HepG2 (cell line): Measurements from ENCODE around the gene MCF2L. TPM values are rescaled to one million over a fixed set of nuclear protein-coding genes. Genes with fewer than 3 reads are reported as not detected.

Experiments used
- ATAC-seq: fragments of 200-7000 bp; cut with Tn5 transposase; 3 replicates; pipeline ENCODE4 v1.9.1; 2020; ENCODE audit warnings: mild to moderate bottlenecking, moderate library complexity
- BruUV-seq: library from RNA; stranded (reverse); fragments of 400-500 nt; replicated peaks from 2 replicates; lab custom pipeline; 2021; lab: Mats Ljungman, UMichigan
- CTCF ChIA-PET: fragments of 300-600 bp; formaldehyde crosslinking; extraction: SDS; loops from one replicate; lab custom pipeline; 2021; ENCODE audit warnings: low total read pairs, inconsistent platforms, low intra/inter-chr PET ratio; lab: Yijun Ruan, JAX
- POLR2A ChIA-PET: fragments of 350-600 bp; sonication (Branson Sonifier 250); formaldehyde crosslinking; loops from one replicate; lab custom pipeline; 2020; ENCODE audit warnings: antibody characterized with exemption, inconsistent platforms; lab: Yijun Ruan, JAX
- DNase-seq: peaks from one replicate; pipeline ENCODE4 v3.0.0-alpha.2; 2015; ENCODE audit warnings: low spot score
- FAIRE-seq: peaks from 3 replicates; lab custom pipeline; 2011; peaks lifted over from hg19 to GRCh38; lab: Jason Lieb, UNC
- H2AFZ ChIP-seq: one replicate; pipeline ENCODE4 v1.6.1; 2011; ENCODE audit warnings: low read length, inconsistent platforms
- H3K27ac ChIP-seq: fragments of 300-600 bp; 3 replicates; pipeline ENCODE4 v1.8.0; 2011; ENCODE audit warnings: mixed run types, mild to moderate bottlenecking, mixed read lengths, low read length, inconsistent platforms; ENCODE audit not compliant: insufficient read depth; ENCODE audit errors: extremely low read length
- H3K27me3 ChIP-seq, 2 experiments: fragments of 200-600 bp in 1 of 2; 2 replicates in 1 of 2; 3 replicates in 1 of 2; pipeline versions ENCODE4 v1.6.0 to v1.8.0; 2011; ENCODE audit warnings: low read length in 2 of 2, mild to moderate bottlenecking in 2 of 2, moderate library complexity in 2 of 2, inconsistent platforms in 1 of 2; ENCODE audit not compliant: insufficient read depth in 2 of 2, control insufficient read depth in 1 of 2
- H3K36me3 ChIP-seq, 2 experiments: fragments of 200-600 bp in 1 of 2; replicated peaks in 1 of 2; 2 replicates in 1 of 2; 3 replicates in 1 of 2; pipeline versions ENCODE4 v1.5.1 to v1.8.0; 2011; ENCODE audit warnings: low read length in 2 of 2, inconsistent platforms in 1 of 2; ENCODE audit not compliant: insufficient read depth in 2 of 2, control insufficient read depth in 1 of 2
- H3K4me1 ChIP-seq: 2 replicates; pipeline ENCODE4 v1.5.1; 2012; ENCODE audit warnings: low read length, inconsistent platforms; ENCODE audit not compliant: insufficient read depth
- H3K4me2 ChIP-seq: 2 replicates; pipeline ENCODE4 v1.6.0; 2011; ENCODE audit warnings: low read depth, low read length, inconsistent platforms
- H3K4me3 ChIP-seq, 3 experiments: fragments of 200-600 bp in 1 of 3; sonication (generic), shearing (Covaris generic) in 1 of 3; replicated peaks in 1 of 3; 2 replicates each; pipeline ENCODE4 v1.5.1; 2011 to 2016; ENCODE audit warnings: low read length in 3 of 3, inconsistent platforms in 2 of 3, low read depth in 2 of 3, mild to moderate bottlenecking in 2 of 3, control low read depth in 1 of 3, mixed read lengths in 1 of 3; ENCODE audit not compliant: insufficient read depth in 1 of 3
- H3K79me2 ChIP-seq: one replicate; pipeline ENCODE4 v1.6.1; 2011; ENCODE audit warnings: low read length, inconsistent platforms; ENCODE audit not compliant: insufficient read depth
- H3K9ac ChIP-seq: 2 replicates; pipeline ENCODE4 v1.6.0; 2011; ENCODE audit warnings: mild to moderate bottlenecking, low read depth, low read length, inconsistent platforms; ENCODE audit not compliant: insufficient read depth
- H3K9me3 ChIP-seq: 2 replicates; pipeline ENCODE4 v1.5.1; 2012; ENCODE audit warnings: mild to moderate bottlenecking, low read length
- H4K20me1 ChIP-seq: 2 replicates; pipeline ENCODE4 v1.6.0; 2011; ENCODE audit warnings: inconsistent platforms, mild to moderate bottlenecking, low read length, moderate library complexity; ENCODE audit not compliant: insufficient read depth
- CHCHD3 ChIP-seq: sonication (generic); formaldehyde crosslinking; IDR thresholded peaks from 2 replicates; pipeline ENCODE4 v1.8.0; 2022; ENCODE audit warnings: mild to moderate bottlenecking, missing genetic modification reagents, moderate library complexity
- CREM ChIP-seq, 2 experiments: sonication (generic) in 1 of 2; formaldehyde crosslinking in 1 of 2; IDR thresholded peaks; 2 replicates each; pipeline versions ENCODE4 v1.4.0 to v1.6.1; 2016 to 2020; ENCODE audit warnings: antibody characterized with exemption in 1 of 2, mild to moderate bottlenecking in 1 of 2, missing genetic modification reagents in 1 of 2
- EP300 ChIP-seq, 3 experiments: sonication (generic) in 1 of 3; formaldehyde crosslinking in 1 of 3; IDR thresholded peaks; 2 replicates each; pipeline versions ENCODE4 v1.5.1 to v1.6.1; 2011 to 2020; ENCODE audit warnings: low read depth in 2 of 3, low read length in 2 of 3, borderline replicate concordance in 1 of 3, improper control_type of control experiment in 1 of 3, mild to moderate bottlenecking in 1 of 3, missing genetic modification reagents in 1 of 3, moderate library complexity in 1 of 3
- HOMEZ ChIP-seq: IDR thresholded peaks from 2 replicates; pipeline ENCODE4 v1.6.1; 2016; ENCODE audit warnings: low read depth
- KLF16 ChIP-seq, 2 experiments: sonication (generic) in 1 of 2; formaldehyde crosslinking in 1 of 2; IDR thresholded peaks; 2 replicates each; pipeline versions ENCODE4 v1.6.1 to v1.8.0; 2016 to 2023; ENCODE audit warnings: missing genetic modification reagents in 2 of 2, missing compliant biosample characterization in 1 of 2
- PITX1 ChIP-seq: sonication (generic); formaldehyde crosslinking; IDR thresholded peaks from 2 replicates; pipeline ENCODE4 v1.5.1; 2020; ENCODE audit warnings: mild to moderate bottlenecking, missing genetic modification reagents
- SALL1 ChIP-seq: sonication (generic); formaldehyde crosslinking; IDR thresholded peaks from 2 replicates; pipeline ENCODE4 v1.8.0; 2022; ENCODE audit warnings: mild to moderate bottlenecking, missing genetic modification reagents
- ZBTB42 ChIP-seq: sonication (generic); formaldehyde crosslinking; IDR thresholded peaks from 2 replicates; pipeline ENCODE4 v1.5.0; 2020; ENCODE audit warnings: mild to moderate bottlenecking, missing genetic modification reagents
- ZNF3 ChIP-seq: IDR thresholded peaks from 2 replicates; pipeline ENCODE4 v1.7.0; 2017; ENCODE audit warnings: inconsistent platforms
- ZNF614 ChIP-seq: IDR thresholded peaks from 2 replicates; pipeline ENCODE4 v1.6.1; 2018; ENCODE audit warnings: missing biosample characterization, missing genetic modification reagents, inconsistent platforms, borderline replicate concordance
- ZNF792 ChIP-seq: IDR thresholded peaks from 2 replicates; pipeline ENCODE4 v1.6.1; 2016
- WGBS: methylation state at CpG from one replicate; pipeline ENCODE4 v1.1.6; 2017; ENCODE audit warnings: low lambda C conversion rate; 5-methylcytosine and 5-hydroxymethylcytosine counted together
- in situ Hi-C: cut with HindIII; loops from 2 replicates; pipeline ENCODE4 v1.10.0; 2017; ENCODE audit warnings: low pct_unique_long_range_greater_than_20kb; ENCODE audit not compliant: extremely low pct_ligation_motif_present
- intact Hi-C: fragments of 100-400 bp; cut with micrococcal nuclease; formaldehyde crosslinking; loops from one replicate; pipeline ENCODE4 v1.10.0; 2022; ENCODE audit not compliant: unreplicated experiment
- polyA plus RNA-seq, 8 experiments: library from polyadenylated mRNA; depleted of rRNA in 3 of 8; stranded (reverse) in 7 of 8; unstranded in 1 of 8; fragments of >200 nt; fragmentation: Illumina TruSeq in 4 of 8; extraction: Trizol in 4 of 8; gene quantifications; 2 replicates each; pipeline versions ENCODE4 v1.2.1 to v1.2.3, GENCODE V29; 2011 to 2016; ENCODE audit warnings: low read depth in 4 of 8, missing spikeins in 1 of 8, mixed read lengths in 1 of 8; ENCODE audit not compliant: insufficient read depth in 1 of 8
- total RNA-seq, 5 experiments: library from RNA; depleted of rRNA; stranded (reverse); fragments of >200 nt; fragmentation: Illumina TruSeq; extraction: Trizol; gene quantifications; 2 replicates each; pipeline ENCODE4 v1.2.3, GENCODE V29; 2016; ENCODE audit warnings: low read depth in 1 of 5
- TF ChIP-seq, protein P1 (sequence below): sonication (generic); formaldehyde crosslinking; conservative IDR thresholded peaks from 2 replicates; pipeline ENCODE4 v1.4.0; 2020; ENCODE audit warnings: missing genetic modification reagents
- TF ChIP-seq, protein P2 (sequence below): sonication (generic); formaldehyde crosslinking; IDR thresholded peaks from 2 replicates; pipeline ENCODE4 v1.4.0; 2020; ENCODE audit warnings: missing genetic modification reagents, mild to moderate bottlenecking, borderline replicate concordance
- TF ChIP-seq, protein P3 (sequence below): sonication (generic); formaldehyde crosslinking; IDR thresholded peaks from 2 replicates; pipeline ENCODE4 v1.4.0; 2020; ENCODE audit warnings: mild to moderate bottlenecking, missing genetic modification reagents

Gene MCF2L
- total and polyA plus RNA-seq, 2 of the 13 experiments (the other 11 are each of a cell fraction or from before 2014, with no cell fraction given) = 19.4 to 28.4 TPM

- CTCF ChIA-PET = no interaction called here
- peak; percentile 23 for ATAC-seq
- POLR2A ChIA-PET = interaction anchor here (0.7 to 2.2 kb wide), 13 partner anchors 9 to 169 kb away, joined by 3 to 17 read pairs (median 5); partner anchors contain the start of gene F10
- Histone ChIP-seq H3K27me3 (no peaks in the 10 kb centered on the region), H4K20me1 (peaks cover 4% of the 10 kb centered on the region; the same call in 1 of the 2 replicates), H3K4me1 (peaks cover 87% of the 10 kb centered on the region), H3K9ac (peak overlapping the region; percentile 69), H3K4me3 (peak overlapping the region; percentile 35 to 69 (median 44)), H3K4me2 (peak overlapping the region; percentile 95), H3K36me3 (no peaks in the 10 kb centered on the region), H3K9me3 (no peaks in the 10 kb centered on the region), H3K79me2 (peaks cover 3% of the 10 kb centered on the region), H2AFZ (no peak overlapping the region), H3K27ac (peak overlapping the region; percentile 81)
- BruUV-seq = no TSS peak
- peak; percentile 58 for DNase-seq
- WGBS = 40% methylated on average over 10 of the region's 17 CpGs
- FAIRE-seq = no peak
- in situ Hi-C loops (no loop called here), intact Hi-C loops (no loop called here)
- TF ChIP-seq PITX1 (CRISPR knock-in tag) (peak; percentile 22), ZNF792 (CRISPR knock-in tag) (0 out of 2 replicates have a peak, but pooled peaks have one; percentile 20), SALL1 (peak; percentile 16; the same call in 1 of the 2 replicates), ZNF3 (CRISPR knock-in tag) (0 out of 2 replicates have a peak, but pooled peaks have one; percentile 25), CREM (IDR thresholded peaks at IDR 0.05) (no peak), CREM (CRISPR knock-in tag; IDR thresholded peaks at IDR 0.05) (no peak), ZBTB42 (CRISPR knock-in tag) (0 out of 2 replicates have a peak, but pooled peaks have one; percentile 40), CHCHD3 (CRISPR knock-in tag) (no peak), EP300 (IDR thresholded peaks at IDR 0.05; ENCODE audit: low read depth in 2 of 2, low read length in 2 of 2) (no peak), EP300 (CRISPR knock-in tag; IDR thresholded peaks at IDR 0.05; ENCODE audit: borderline replicate concordance) (peak; percentile 31), KLF16 (CRISPR knock-in tag; IDR thresholded peaks at IDR 0.05) (0 out of 4 replicates have a peak, but pooled peaks of 1 of the 2 experiments have one; percentile 19), HOMEZ (CRISPR knock-in tag) (0 out of 2 replicates have a peak, but pooled peaks have one; percentile 12), ZNF614 (CRISPR knock-in tag) (0 out of 2 replicates have a peak, but pooled peaks have one; percentile 36)
- TF ChIP-seq, protein P1, sequence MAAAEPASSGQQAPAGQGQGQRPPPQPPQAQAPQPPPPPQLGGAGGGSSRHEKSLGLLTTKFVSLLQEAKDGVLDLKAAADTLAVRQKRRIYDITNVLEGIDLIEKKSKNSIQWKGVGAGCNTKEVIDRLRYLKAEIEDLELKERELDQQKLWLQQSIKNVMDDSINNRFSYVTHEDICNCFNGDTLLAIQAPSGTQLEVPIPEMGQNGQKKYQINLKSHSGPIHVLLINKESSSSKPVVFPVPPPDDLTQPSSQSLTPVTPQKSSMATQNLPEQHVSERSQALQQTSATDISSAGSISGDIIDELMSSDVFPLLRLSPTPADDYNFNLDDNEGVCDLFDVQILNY = 0 out of 2 replicates have a peak, but pooled peaks have one; percentile 19
- TF ChIP-seq, protein P2, sequence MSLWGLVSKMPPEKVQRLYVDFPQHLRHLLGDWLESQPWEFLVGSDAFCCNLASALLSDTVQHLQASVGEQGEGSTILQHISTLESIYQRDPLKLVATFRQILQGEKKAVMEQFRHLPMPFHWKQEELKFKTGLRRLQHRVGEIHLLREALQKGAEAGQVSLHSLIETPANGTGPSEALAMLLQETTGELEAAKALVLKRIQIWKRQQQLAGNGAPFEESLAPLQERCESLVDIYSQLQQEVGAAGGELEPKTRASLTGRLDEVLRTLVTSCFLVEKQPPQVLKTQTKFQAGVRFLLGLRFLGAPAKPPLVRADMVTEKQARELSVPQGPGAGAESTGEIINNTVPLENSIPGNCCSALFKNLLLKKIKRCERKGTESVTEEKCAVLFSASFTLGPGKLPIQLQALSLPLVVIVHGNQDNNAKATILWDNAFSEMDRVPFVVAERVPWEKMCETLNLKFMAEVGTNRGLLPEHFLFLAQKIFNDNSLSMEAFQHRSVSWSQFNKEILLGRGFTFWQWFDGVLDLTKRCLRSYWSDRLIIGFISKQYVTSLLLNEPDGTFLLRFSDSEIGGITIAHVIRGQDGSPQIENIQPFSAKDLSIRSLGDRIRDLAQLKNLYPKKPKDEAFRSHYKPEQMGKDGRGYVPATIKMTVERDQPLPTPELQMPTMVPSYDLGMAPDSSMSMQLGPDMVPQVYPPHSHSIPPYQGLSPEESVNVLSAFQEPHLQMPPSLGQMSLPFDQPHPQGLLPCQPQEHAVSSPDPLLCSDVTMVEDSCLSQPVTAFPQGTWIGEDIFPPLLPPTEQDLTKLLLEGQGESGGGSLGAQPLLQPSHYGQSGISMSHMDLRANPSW (CRISPR knock-in tag) = no peak; the same call in 1 of the 2 replicates
- TF ChIP-seq, protein P3, sequence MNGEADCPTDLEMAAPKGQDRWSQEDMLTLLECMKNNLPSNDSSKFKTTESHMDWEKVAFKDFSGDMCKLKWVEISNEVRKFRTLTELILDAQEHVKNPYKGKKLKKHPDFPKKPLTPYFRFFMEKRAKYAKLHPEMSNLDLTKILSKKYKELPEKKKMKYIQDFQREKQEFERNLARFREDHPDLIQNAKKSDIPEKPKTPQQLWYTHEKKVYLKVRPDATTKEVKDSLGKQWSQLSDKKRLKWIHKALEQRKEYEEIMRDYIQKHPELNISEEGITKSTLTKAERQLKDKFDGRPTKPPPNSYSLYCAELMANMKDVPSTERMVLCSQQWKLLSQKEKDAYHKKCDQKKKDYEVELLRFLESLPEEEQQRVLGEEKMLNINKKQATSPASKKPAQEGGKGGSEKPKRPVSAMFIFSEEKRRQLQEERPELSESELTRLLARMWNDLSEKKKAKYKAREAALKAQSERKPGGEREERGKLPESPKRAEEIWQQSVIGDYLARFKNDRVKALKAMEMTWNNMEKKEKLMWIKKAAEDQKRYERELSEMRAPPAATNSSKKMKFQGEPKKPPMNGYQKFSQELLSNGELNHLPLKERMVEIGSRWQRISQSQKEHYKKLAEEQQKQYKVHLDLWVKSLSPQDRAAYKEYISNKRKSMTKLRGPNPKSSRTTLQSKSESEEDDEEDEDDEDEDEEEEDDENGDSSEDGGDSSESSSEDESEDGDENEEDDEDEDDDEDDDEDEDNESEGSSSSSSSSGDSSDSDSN (CRISPR knock-in tag) = peak; percentile 55
These were observed 15.2 kb upstream of the MCF2L start for GRCh38 chr13:112953591-112954487.
